Measurements from ENCODE around the gene PLAC8L1.
"Not testable (repeated sequence)": the region's sequence is repeated elsewhere in the genome, so short reads cannot be mapped to it uniquely, and the experiment has no call there.

PLAC8L1 gene

GRCh38 chr5:146105477-146105876, at the start of gene PLAC8L1:
PLAC8L1 (minus strand) TSS chr5:146105577; CDS start chr5:146104311, 1,266 bp downstream.
- DNase-seq, result no peak

- DNase-seq, result no peak
Observed at GRCh38 chr5:146151970-146152369, 46.6 kb upstream of the PLAC8L1 start.

GRCh38 chr5:146137967-146138403, 32.6 kb upstream of the PLAC8L1 start:
- DNase-seq, result no peak

GRCh38 chr5:146130440-146131045, 25.2 kb upstream of the PLAC8L1 start:
- DNase-seq, result no peak

- DNase-seq, result no peak
Observed at GRCh38 chr5:146126068-146126467, 20.7 kb upstream of the PLAC8L1 start.

- no peak for DNase-seq
Observed at GRCh38 chr5:146124580-146124979, 19.2 kb upstream of the PLAC8L1 start.

GRCh38 chr5:146121451-146121850, 16.1 kb upstream of the PLAC8L1 start:
- not testable (repeated sequence) for DNase-seq

- no peak for DNase-seq
Observed at GRCh38 chr5:146118322-146118721, 12.9 kb upstream of the PLAC8L1 start.

GRCh38 chr5:146117216-146117615, 11.8 kb upstream of the PLAC8L1 start:
- DNase-seq, result not testable (repeated sequence)

GRCh38 chr5:146116361-146116760, 11.0 kb upstream of the PLAC8L1 start:
- DNase-seq, result no peak

- no peak for DNase-seq
Observed at GRCh38 chr5:146112476-146112875, 7.1 kb upstream of the PLAC8L1 start.

GRCh38 chr5:146111409-146111808, 6.0 kb upstream of the PLAC8L1 start:
- no peak for DNase-seq

GRCh38 chr5:146109379-146109778, 4.0 kb upstream of the PLAC8L1 start:
- no peak for DNase-seq

GRCh38 chr5:146108870-146109269, 3.5 kb upstream of the PLAC8L1 start:
- DNase-seq, result not testable (repeated sequence)

GRCh38 chr5:146107901-146108300, 2.5 kb upstream of the PLAC8L1 start:
- no peak for DNase-seq

- no peak for DNase-seq
Observed at GRCh38 chr5:146103594-146103993, 1.8 kb downstream of the PLAC8L1 start.

- DNase-seq, result no peak
Observed at GRCh38 chr5:146101646-146102045, 3.7 kb downstream of the PLAC8L1 start.

- no peak for DNase-seq
Observed at GRCh38 chr5:146098047-146098446, 7.3 kb downstream of the PLAC8L1 start.

- no peak for DNase-seq
Observed at GRCh38 chr5:146091881-146092280, 13.5 kb downstream of the PLAC8L1 start.

GRCh38 chr5:146089287-146089686, 16.1 kb downstream of the PLAC8L1 start:
- no peak for DNase-seq

- no peak for DNase-seq
Observed at GRCh38 chr5:146088098-146088497, 17.3 kb downstream of the PLAC8L1 start.

- DNase-seq, result no peak
Observed at GRCh38 chr5:146084376-146084775, 21.0 kb downstream of the PLAC8L1 start.

- DNase-seq, result no peak
Observed at GRCh38 chr5:146082798-146083197, 22.6 kb downstream of the PLAC8L1 start.

GRCh38 chr5:146081556-146081955, 23.8 kb downstream of the PLAC8L1 start:
- DNase-seq, result no peak

- no peak for DNase-seq
Observed at GRCh38 chr5:146079695-146080373, 25.5 kb downstream of the PLAC8L1 start.

Data from CD4-positive, alpha-beta T cell treated with Interleukin-6 for 4 hours (primary cell).